ENCODE measurements around the gene TRMT2A. TPM values are rescaled to one million over a fixed set of nuclear protein-coding genes. Genes with fewer than 3 reads are reported as not detected.

Gene TRMT2A
- total and polyA plus RNA-seq, 5 donors from 2014 or later, result 24.5 to 75.2 (median 30.0) TPM

- H3K9me3 ChIP-seq (ENCODE audit: control insufficient read depth in 2 of 2, low read length in 2 of 2), result no peaks in the 10 kb centered on the region
- Mint-ChIP-seq H3K4me1 (peaks cover 0 to 2% (median 0%) of the 10 kb centered on the region in 4 donors), H3K27ac (no peak overlapping the region), H3K27me3 (no peaks in the 10 kb centered on the region), H3K9me3 (no peaks in the 10 kb centered on the region), H3K36me3 (peaks cover 7% of the 10 kb centered on the region), H3K4me3 (no peak overlapping the region)
- H3K4me3 ChIP-seq (ENCODE audit: low read depth, low read length), result no peak overlapping the region
- DNase-seq (no peak), ATAC-seq (ENCODE audit: low read depth in 2 of 2) (no peak)
- H3K4me1 ChIP-seq (ENCODE audit: control insufficient read depth, insufficient read depth, low read length, poor library complexity, severe bottlenecking), result no peaks in the 10 kb centered on the region
- no peak overlapping the region for H3K27ac ChIP-seq (ENCODE audit: insufficient read depth, low read length, poor library complexity, severe bottlenecking)
- no peaks in the 10 kb centered on the region for H3K27me3 ChIP-seq (ENCODE audit: control insufficient read depth, insufficient read depth, low read length)
- H3K36me3 ChIP-seq (ENCODE audit: control insufficient read depth, insufficient read depth, low read length), result peaks cover 31% of the 10 kb centered on the region
Observed at GRCh38 chr22:20064545-20065262, 52.3 kb downstream of the TRMT2A start.

- no peak overlapping the region for H3K27ac Mint-ChIP-seq
- no peak overlapping the region for H3K4me3 Mint-ChIP-seq
- H3K9me3 Mint-ChIP-seq, result no peaks in the 10 kb centered on the region
- H3K4me1 Mint-ChIP-seq, result peaks cover 0 to 2% (median 0%) of the 10 kb centered on the region in 4 donors
- Histone ChIP-seq H3K27ac (ENCODE audit: insufficient read depth, low read length, poor library complexity, severe bottlenecking) (no peak overlapping the region), H3K4me3 (ENCODE audit: low read depth, low read length) (no peak overlapping the region), H3K4me1 (ENCODE audit: control insufficient read depth, insufficient read depth, low read length, poor library complexity, severe bottlenecking) (no peaks in the 10 kb centered on the region), H3K36me3 (ENCODE audit: control insufficient read depth, insufficient read depth, low read length) (peaks cover 31% of the 10 kb centered on the region), H3K27me3 (ENCODE audit: control insufficient read depth, insufficient read depth, low read length) (no peaks in the 10 kb centered on the region), H3K9me3 (ENCODE audit: control insufficient read depth in 2 of 2, low read length in 2 of 2) (no peaks in the 10 kb centered on the region)
- ATAC-seq (ENCODE audit: low read depth in 2 of 2) (no peak), DNase-seq (no peak)
- H3K36me3 Mint-ChIP-seq, result peaks cover 10% of the 10 kb centered on the region
- H3K27me3 Mint-ChIP-seq, result no peaks in the 10 kb centered on the region
Observed at GRCh38 chr22:20064140-20064480, 52.9 kb downstream of the TRMT2A start.

GRCh38 chr22:20063271-20064139 lies 53.5 kb downstream of the TRMT2A start:
- H3K27me3 ChIP-seq (ENCODE audit: control insufficient read depth, insufficient read depth, low read length), result no peaks in the 10 kb centered on the region
- ATAC-seq (ENCODE audit: low read depth in 2 of 2), result no peak
- Mint-ChIP-seq H3K4me3 (no peak overlapping the region), H3K27ac (no peak overlapping the region), H3K4me1 (peaks cover 0 to 8% (median 0%) of the 10 kb centered on the region in 4 donors), H3K36me3 (peaks cover 16% of the 10 kb centered on the region), H3K9me3 (no peaks in the 10 kb centered on the region), H3K27me3 (no peaks in the 10 kb centered on the region)
- H3K27ac ChIP-seq (ENCODE audit: insufficient read depth, low read length, poor library complexity, severe bottlenecking), result no peak overlapping the region
- no peaks in the 10 kb centered on the region for H3K9me3 ChIP-seq (ENCODE audit: control insufficient read depth in 2 of 2, low read length in 2 of 2)
- no peak for DNase-seq
- H3K4me3 ChIP-seq (ENCODE audit: low read depth, low read length), result no peak overlapping the region
- no peaks in the 10 kb centered on the region for H3K4me1 ChIP-seq (ENCODE audit: control insufficient read depth, insufficient read depth, low read length, poor library complexity, severe bottlenecking)
- peaks cover 37% of the 10 kb centered on the region for H3K36me3 ChIP-seq (ENCODE audit: control insufficient read depth, insufficient read depth, low read length)

- Mint-ChIP-seq H3K36me3 (peaks cover 21% of the 10 kb centered on the region), H3K9me3 (no peaks in the 10 kb centered on the region), H3K27me3 (no peaks in the 10 kb centered on the region), H3K27ac (no peak overlapping the region), H3K4me3 (no peak overlapping the region), H3K4me1 (peaks cover 0 to 11% (median 1%) of the 10 kb centered on the region in 4 donors)
- Histone ChIP-seq H3K27me3 (ENCODE audit: control insufficient read depth, insufficient read depth, low read length) (no peaks in the 10 kb centered on the region), H3K36me3 (ENCODE audit: control insufficient read depth, insufficient read depth, low read length) (peaks cover 37% of the 10 kb centered on the region), H3K27ac (ENCODE audit: insufficient read depth, low read length, poor library complexity, severe bottlenecking) (no peak overlapping the region), H3K4me3 (ENCODE audit: low read depth, low read length) (no peak overlapping the region), H3K4me1 (ENCODE audit: control insufficient read depth, insufficient read depth, low read length, poor library complexity, severe bottlenecking) (no peaks in the 10 kb centered on the region), H3K9me3 (ENCODE audit: control insufficient read depth in 2 of 2, low read length in 2 of 2) (no peaks in the 10 kb centered on the region)
- ATAC-seq (ENCODE audit: low read depth in 2 of 2) (no peak), DNase-seq (no peak)
Observed at GRCh38 chr22:20062766-20063083, 54.3 kb downstream of the TRMT2A start.

- no peak overlapping the region for H3K4me3 Mint-ChIP-seq
- no peak for ATAC-seq (ENCODE audit: low read depth in 2 of 2)
- H3K4me3 ChIP-seq (ENCODE audit: low read depth, low read length), result no peak overlapping the region
- peaks cover 0 to 11% (median 1%) of the 10 kb centered on the region in 4 donors for H3K4me1 Mint-ChIP-seq
- peaks cover 22% of the 10 kb centered on the region for H3K36me3 Mint-ChIP-seq
- H3K27ac Mint-ChIP-seq, result no peak overlapping the region
- H3K27me3 Mint-ChIP-seq, result no peaks in the 10 kb centered on the region
- no peaks in the 10 kb centered on the region for H3K9me3 Mint-ChIP-seq
- no peak overlapping the region for H3K27ac ChIP-seq (ENCODE audit: insufficient read depth, low read length, poor library complexity, severe bottlenecking)
- no peaks in the 10 kb centered on the region for H3K4me1 ChIP-seq (ENCODE audit: control insufficient read depth, insufficient read depth, low read length, poor library complexity, severe bottlenecking)
- H3K9me3 ChIP-seq (ENCODE audit: control insufficient read depth in 2 of 2, low read length in 2 of 2), result no peaks in the 10 kb centered on the region
- peaks cover 37% of the 10 kb centered on the region for H3K36me3 ChIP-seq (ENCODE audit: control insufficient read depth, insufficient read depth, low read length)
- H3K27me3 ChIP-seq (ENCODE audit: control insufficient read depth, insufficient read depth, low read length), result no peaks in the 10 kb centered on the region
- DNase-seq, result no peak
Observed at GRCh38 chr22:20062043-20062765, 54.8 kb downstream of the TRMT2A start.

Other genes starting within 250 kb of the TRMT2A start
- gene COMT, start 175.5 kb downstream of the TRMT2A start, total RNA-seq, result 27.3 TPM
- gene COMT, start 175.5 kb downstream of the TRMT2A start, polyA plus RNA-seq, result 100 to 1,000 TPM in 1 of 4 donors, 10 to 100 TPM in 3; 89.2 to 106 (median 94.5) TPM
- gene TXNRD2, start 175.4 kb downstream of the TRMT2A start, total RNA-seq, result 25.7 TPM
- 10 to 100 TPM; 11.3 to 12.4 (median 11.7) TPM for gene TXNRD2, start 175.4 kb downstream of the TRMT2A start, polyA plus RNA-seq
- 2.7 TPM for gene ARVCF, start 100.4 kb downstream of the TRMT2A start, total RNA-seq
- gene ARVCF, start 100.4 kb downstream of the TRMT2A start, polyA plus RNA-seq, result under 1 TPM in 3 of 4 donors, not detected in 1; 0.39 to 0.52 (median 0.41) TPM
- 43.0 TPM for gene TANGO2, start 96.1 kb downstream of the TRMT2A start, total RNA-seq
- 10 to 100 TPM; 39.5 to 48.4 (median 45.0) TPM for gene TANGO2, start 96.1 kb downstream of the TRMT2A start, polyA plus RNA-seq
- 41.1 TPM for gene DGCR8, start 37.0 kb downstream of the TRMT2A start, total RNA-seq
- gene DGCR8, start 37.0 kb downstream of the TRMT2A start, polyA plus RNA-seq, result 1 to 10 TPM; 2.7 to 6.6 (median 4.5) TPM
- gene RANBP1, start 1.1 kb downstream of the TRMT2A start, total RNA-seq, result 67.2 TPM
- 10 to 100 TPM; 80.7 to 93.9 (median 90.2) TPM for gene RANBP1, start 1.1 kb downstream of the TRMT2A start, polyA plus RNA-seq
- 76.7 TPM for gene ZDHHC8, start 14.6 kb upstream of the TRMT2A start, total RNA-seq
- gene ZDHHC8, start 14.6 kb upstream of the TRMT2A start, polyA plus RNA-seq, result 1 to 10 TPM; 1.2 to 4.3 (median 1.6) TPM
- 0.44 TPM for gene CCDC188, start 33.8 kb upstream of the TRMT2A start, total RNA-seq
- not detected for gene CCDC188, start 33.8 kb upstream of the TRMT2A start, polyA plus RNA-seq
- 1.3 TPM for gene RTN4R, start 151.1 kb upstream of the TRMT2A start, total RNA-seq
- 1 to 10 TPM; 1.2 to 3.3 (median 1.9) TPM for gene RTN4R, start 151.1 kb upstream of the TRMT2A start, polyA plus RNA-seq
- 28.7 TPM for gene DGCR6L, start 202.8 kb upstream of the TRMT2A start, total RNA-seq
- 100 to 1,000 TPM; 106 to 123 (median 114) TPM for gene DGCR6L, start 202.8 kb upstream of the TRMT2A start, polyA plus RNA-seq